Neural cell (in vitro differentiated cells): ENCODE measurements around the gene MAP3K5. TPM values are rescaled to one million over a fixed set of nuclear protein-coding genes. Genes with fewer than 3 reads are reported as not detected.

ENCODE experiments used
- H2AFZ ChIP-seq: fragments of 200-600, 300-800 bp; sonication (generic), shearing (Covaris generic); 2 replicates; pipeline ENCODE4 v1.6.0; 2014; ENCODE audit warnings: low read depth, mild to moderate bottlenecking, antibody characterized with exemption, low read length, moderate library complexity
- H3F3A ChIP-seq: fragments of 200-600 bp; shearing (Covaris generic); 2 replicates; pipeline ENCODE4 v1.6.1; 2016; ENCODE audit warnings: mild to moderate bottlenecking, moderate library complexity, mixed read lengths, antibody characterized with exemption, low read length; ENCODE audit not compliant: insufficient read depth, poor library complexity, severe bottlenecking
- H3K27ac ChIP-seq: fragments of 200-600, 300-800 bp; sonication (generic), shearing (Covaris generic); 2 replicates; pipeline ENCODE4 v1.5.1; 2014; ENCODE audit warnings: mild to moderate bottlenecking, low read length, moderate library complexity
- H3K27me3 ChIP-seq: fragments of 300-800, 200-600 bp; sonication (generic), shearing (Covaris generic); 2 replicates; pipeline ENCODE4 v1.6.0; 2014; ENCODE audit warnings: mild to moderate bottlenecking, low read depth, low read length, moderate library complexity; ENCODE audit not compliant: insufficient read depth
- H3K36me3 ChIP-seq: fragments of 300-800, 200-600 bp; sonication (generic), shearing (Covaris generic); 2 replicates; pipeline ENCODE4 v1.5.1; 2014; ENCODE audit warnings: mild to moderate bottlenecking, antibody characterized with exemption, low read length, moderate library complexity; ENCODE audit not compliant: insufficient read depth
- H3K4me2 ChIP-seq: fragments of 300-800, 200-600 bp; sonication (generic), shearing (Covaris generic); 2 replicates; pipeline ENCODE4 v1.6.0; 2014; ENCODE audit warnings: mild to moderate bottlenecking, low read length
- H3K4me3 ChIP-seq: fragments of 300-800, 200-600 bp; sonication (generic), shearing (Covaris generic); 2 replicates; pipeline ENCODE4 v1.5.1; 2014; ENCODE audit warnings: mild to moderate bottlenecking, low read length, moderate library complexity
- H3K79me2 ChIP-seq: fragments of 200-600 bp; shearing (Covaris generic); replicated peaks from 2 replicates; pipeline ENCODE4 v1.6.0; 2014; ENCODE audit warnings: mild to moderate bottlenecking, low read length, moderate library complexity; ENCODE audit not compliant: insufficient read depth
- H3K9ac ChIP-seq: fragments of 300-800, 200-600 bp; sonication (generic), shearing (Covaris generic); 2 replicates; pipeline ENCODE4 v1.6.1; 2016; ENCODE audit warnings: mild to moderate bottlenecking, low read length, mixed read lengths
- H3K9me2 ChIP-seq: fragments of 200-600 bp; shearing (Covaris generic); 2 replicates; pipeline ENCODE4 v1.6.1; 2016; ENCODE audit warnings: mild to moderate bottlenecking, low read length, mixed read lengths; ENCODE audit not compliant: insufficient read depth
- H3K9me3 ChIP-seq: fragments of 200-600, 300-800 bp; sonication (generic), shearing (Covaris generic); 2 replicates; pipeline ENCODE4 v1.6.1; 2016; ENCODE audit warnings: mild to moderate bottlenecking, mixed run types, low read length, moderate library complexity, mixed read lengths
- H4K20me1 ChIP-seq: fragments of 200-600 bp; shearing (Covaris generic); 2 replicates; pipeline ENCODE4 v1.6.1; 2016; ENCODE audit warnings: mild to moderate bottlenecking, mixed run types; ENCODE audit not compliant: insufficient read depth
- EP300 ChIP-seq: fragments of 450-650 bp; conservative IDR thresholded peaks from 2 replicates; pipeline ENCODE4 v1.6.1; 2014; ENCODE audit warnings: antibody characterized with exemption, mild to moderate bottlenecking, moderate library complexity; ENCODE audit not compliant: poor library complexity, severe bottlenecking
- EZH2 ChIP-seq: fragments of 200-600, 300-800 bp; shearing (Covaris generic), sonication (generic); IDR thresholded peaks from 2 replicates; pipeline ENCODE4 v1.6.1; 2014; ENCODE audit warnings: antibody characterized with exemption, low read length, borderline replicate concordance, mild to moderate bottlenecking; ENCODE audit not compliant: insufficient read depth, poor library complexity, severe bottlenecking
- MXI1 ChIP-seq: fragments of 450-650 bp; conservative IDR thresholded peaks from 2 replicates; pipeline ENCODE4 v1.6.1; 2014; ENCODE audit warnings: antibody characterized with exemption, mild to moderate bottlenecking; ENCODE audit not compliant: poor library complexity, severe bottlenecking
- POLR2AphosphoS5 ChIP-seq: IDR thresholded peaks from 2 replicates; pipeline ENCODE4 v1.6.1; 2012
- RAD21 ChIP-seq: fragments of 450-650 bp; conservative IDR thresholded peaks from 2 replicates; pipeline ENCODE4 v1.6.1; 2014; ENCODE audit warnings: antibody characterized with exemption, mild to moderate bottlenecking, moderate library complexity
- SMC3 ChIP-seq: fragments of 450-650 bp; conservative IDR thresholded peaks from 2 replicates; pipeline ENCODE4 v1.6.1; 2014; ENCODE audit warnings: antibody characterized with exemption, mild to moderate bottlenecking, moderate library complexity; ENCODE audit not compliant: poor library complexity
- TAF1 ChIP-seq: IDR thresholded peaks from 2 replicates; pipeline ENCODE4 v1.6.1; 2012; ENCODE audit warnings: low read depth
- polyA plus RNA-seq: library from polyadenylated mRNA; depleted of rRNA; stranded (reverse); fragments of >200 nt; gene quantifications from 2 replicates; pipeline ENCODE4 v1.2.3, GENCODE V29; 2014
- TF ChIP-seq, protein P1 (sequence below): fragments of 450-650 bp; IDR thresholded peaks from 2 replicates; pipeline ENCODE4 v1.5.1; 2014; ENCODE audit warnings: antibody characterized with exemption, mild to moderate bottlenecking, moderate library complexity; ENCODE audit not compliant: poor library complexity, severe bottlenecking
- TF ChIP-seq, protein P2 (sequence below): IDR thresholded peaks from 2 replicates; pipeline ENCODE4 v1.6.1; 2012; ENCODE audit warnings: borderline replicate concordance

The MAP3K5 gene
- polyA plus RNA-seq, 1 donor from 2014 or later: 2.0 TPM

DNA sequence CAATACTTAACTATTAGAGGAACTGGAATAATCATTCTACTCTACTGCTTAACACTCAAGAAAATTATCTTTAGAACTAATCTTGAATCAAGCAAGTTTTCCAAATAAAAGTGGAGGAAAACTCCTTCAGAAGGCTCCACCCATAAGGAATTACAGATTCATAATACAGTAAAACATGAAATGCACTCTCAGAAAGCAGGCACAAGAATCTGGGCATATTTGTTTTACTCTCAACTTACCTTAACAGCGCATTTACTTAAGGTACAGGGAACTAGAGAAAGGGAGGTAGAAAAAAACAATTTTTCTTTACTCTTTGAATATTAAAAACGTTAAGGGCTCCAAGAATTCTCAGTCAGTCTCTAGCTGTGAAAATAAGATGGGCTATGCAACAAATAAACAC lies 140.3 kb downstream of the MAP3K5 start:
- H3K27me3 ChIP-seq: no peaks in the 10 kb centered on the region
- H3K27ac ChIP-seq: no peak overlapping the region
- TF ChIP-seq EZH2: no peak
- TF ChIP-seq, protein P1, sequence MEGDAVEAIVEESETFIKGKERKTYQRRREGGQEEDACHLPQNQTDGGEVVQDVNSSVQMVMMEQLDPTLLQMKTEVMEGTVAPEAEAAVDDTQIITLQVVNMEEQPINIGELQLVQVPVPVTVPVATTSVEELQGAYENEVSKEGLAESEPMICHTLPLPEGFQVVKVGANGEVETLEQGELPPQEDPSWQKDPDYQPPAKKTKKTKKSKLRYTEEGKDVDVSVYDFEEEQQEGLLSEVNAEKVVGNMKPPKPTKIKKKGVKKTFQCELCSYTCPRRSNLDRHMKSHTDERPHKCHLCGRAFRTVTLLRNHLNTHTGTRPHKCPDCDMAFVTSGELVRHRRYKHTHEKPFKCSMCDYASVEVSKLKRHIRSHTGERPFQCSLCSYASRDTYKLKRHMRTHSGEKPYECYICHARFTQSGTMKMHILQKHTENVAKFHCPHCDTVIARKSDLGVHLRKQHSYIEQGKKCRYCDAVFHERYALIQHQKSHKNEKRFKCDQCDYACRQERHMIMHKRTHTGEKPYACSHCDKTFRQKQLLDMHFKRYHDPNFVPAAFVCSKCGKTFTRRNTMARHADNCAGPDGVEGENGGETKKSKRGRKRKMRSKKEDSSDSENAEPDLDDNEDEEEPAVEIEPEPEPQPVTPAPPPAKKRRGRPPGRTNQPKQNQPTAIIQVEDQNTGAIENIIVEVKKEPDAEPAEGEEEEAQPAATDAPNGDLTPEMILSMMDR: no peak
- TF ChIP-seq, protein P2, sequence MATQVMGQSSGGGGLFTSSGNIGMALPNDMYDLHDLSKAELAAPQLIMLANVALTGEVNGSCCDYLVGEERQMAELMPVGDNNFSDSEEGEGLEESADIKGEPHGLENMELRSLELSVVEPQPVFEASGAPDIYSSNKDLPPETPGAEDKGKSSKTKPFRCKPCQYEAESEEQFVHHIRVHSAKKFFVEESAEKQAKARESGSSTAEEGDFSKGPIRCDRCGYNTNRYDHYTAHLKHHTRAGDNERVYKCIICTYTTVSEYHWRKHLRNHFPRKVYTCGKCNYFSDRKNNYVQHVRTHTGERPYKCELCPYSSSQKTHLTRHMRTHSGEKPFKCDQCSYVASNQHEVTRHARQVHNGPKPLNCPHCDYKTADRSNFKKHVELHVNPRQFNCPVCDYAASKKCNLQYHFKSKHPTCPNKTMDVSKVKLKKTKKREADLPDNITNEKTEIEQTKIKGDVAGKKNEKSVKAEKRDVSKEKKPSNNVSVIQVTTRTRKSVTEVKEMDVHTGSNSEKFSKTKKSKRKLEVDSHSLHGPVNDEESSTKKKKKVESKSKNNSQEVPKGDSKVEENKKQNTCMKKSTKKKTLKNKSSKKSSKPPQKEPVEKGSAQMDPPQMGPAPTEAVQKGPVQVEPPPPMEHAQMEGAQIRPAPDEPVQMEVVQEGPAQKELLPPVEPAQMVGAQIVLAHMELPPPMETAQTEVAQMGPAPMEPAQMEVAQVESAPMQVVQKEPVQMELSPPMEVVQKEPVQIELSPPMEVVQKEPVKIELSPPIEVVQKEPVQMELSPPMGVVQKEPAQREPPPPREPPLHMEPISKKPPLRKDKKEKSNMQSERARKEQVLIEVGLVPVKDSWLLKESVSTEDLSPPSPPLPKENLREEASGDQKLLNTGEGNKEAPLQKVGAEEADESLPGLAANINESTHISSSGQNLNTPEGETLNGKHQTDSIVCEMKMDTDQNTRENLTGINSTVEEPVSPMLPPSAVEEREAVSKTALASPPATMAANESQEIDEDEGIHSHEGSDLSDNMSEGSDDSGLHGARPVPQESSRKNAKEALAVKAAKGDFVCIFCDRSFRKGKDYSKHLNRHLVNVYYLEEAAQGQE: no peak
- no peak for TF ChIP-seq MXI1
- TF ChIP-seq POLR2AphosphoS5: no peak
- TF ChIP-seq RAD21: no peak
- TF ChIP-seq TAF1: no peak
- TF ChIP-seq SMC3: no peak
- no peak for TF ChIP-seq EP300
- H3K9me2 ChIP-seq: no peaks in the 10 kb centered on the region
- H2AFZ ChIP-seq: no peak overlapping the region
- no peak overlapping the region for H3K4me2 ChIP-seq
- no peaks in the 10 kb centered on the region for H3K79me2 ChIP-seq
- no peaks in the 10 kb centered on the region for H3K36me3 ChIP-seq
- H3K9ac ChIP-seq: no peak overlapping the region
- H4K20me1 ChIP-seq: no peaks in the 10 kb centered on the region
- no peak overlapping the region for H3K4me3 ChIP-seq
- H3F3A ChIP-seq: no peaks in the 10 kb centered on the region
- H3K9me3 ChIP-seq: no peaks in the 10 kb centered on the region

DNA sequence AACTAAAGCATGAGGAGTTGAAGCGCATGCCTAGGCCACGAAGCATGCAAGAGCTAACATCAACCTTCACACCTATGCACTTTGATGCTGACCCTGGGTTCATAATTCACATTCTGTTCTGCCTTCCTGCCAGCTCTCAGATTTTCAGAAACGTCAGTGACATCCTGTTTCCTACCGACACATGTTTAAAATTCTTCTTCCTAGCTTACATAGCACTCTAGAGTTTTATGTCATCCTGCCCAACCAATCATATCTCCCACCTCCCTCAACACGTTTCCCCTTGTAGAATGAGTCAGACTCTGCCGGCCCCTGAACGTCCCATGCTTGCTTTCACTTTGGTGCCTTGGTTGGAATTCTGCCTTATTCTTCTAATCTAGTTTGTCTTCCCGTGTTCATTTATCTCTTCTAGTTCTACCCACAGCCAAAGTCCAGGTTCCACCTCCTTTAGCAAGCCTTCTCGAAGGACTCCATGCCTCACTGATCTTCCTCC lies 144.9 kb downstream of the MAP3K5 start:
- Histone ChIP-seq H4K20me1 (no peaks in the 10 kb centered on the region), H3K36me3 (no peaks in the 10 kb centered on the region), H3K9me3 (no peaks in the 10 kb centered on the region), H3F3A (no peaks in the 10 kb centered on the region), H3K9me2 (no peaks in the 10 kb centered on the region), H3K9ac (no peak overlapping the region), H3K27ac (no peak overlapping the region), H3K79me2 (no peaks in the 10 kb centered on the region), H3K4me2 (no peak overlapping the region), H3K27me3 (no peaks in the 10 kb centered on the region), H3K4me3 (no peak overlapping the region), H2AFZ (no peak overlapping the region)
- TF ChIP-seq TAF1 (no peak), POLR2AphosphoS5 (no peak), RAD21 (no peak), MXI1 (no peak)
- TF ChIP-seq, protein P1: no peak
